ENCODE measurements around the gene HS3ST1. TPM values are rescaled to one million over a fixed set of nuclear protein-coding genes. Genes with fewer than 3 reads are reported as not detected.

HS3ST1 gene
- total RNA-seq (2014; rRNA removed; shearing (Covaris generic); ENCODE audit: low replicate concordance) = 0.17 and 0.26 TPM in 2 replicates

DNA sequence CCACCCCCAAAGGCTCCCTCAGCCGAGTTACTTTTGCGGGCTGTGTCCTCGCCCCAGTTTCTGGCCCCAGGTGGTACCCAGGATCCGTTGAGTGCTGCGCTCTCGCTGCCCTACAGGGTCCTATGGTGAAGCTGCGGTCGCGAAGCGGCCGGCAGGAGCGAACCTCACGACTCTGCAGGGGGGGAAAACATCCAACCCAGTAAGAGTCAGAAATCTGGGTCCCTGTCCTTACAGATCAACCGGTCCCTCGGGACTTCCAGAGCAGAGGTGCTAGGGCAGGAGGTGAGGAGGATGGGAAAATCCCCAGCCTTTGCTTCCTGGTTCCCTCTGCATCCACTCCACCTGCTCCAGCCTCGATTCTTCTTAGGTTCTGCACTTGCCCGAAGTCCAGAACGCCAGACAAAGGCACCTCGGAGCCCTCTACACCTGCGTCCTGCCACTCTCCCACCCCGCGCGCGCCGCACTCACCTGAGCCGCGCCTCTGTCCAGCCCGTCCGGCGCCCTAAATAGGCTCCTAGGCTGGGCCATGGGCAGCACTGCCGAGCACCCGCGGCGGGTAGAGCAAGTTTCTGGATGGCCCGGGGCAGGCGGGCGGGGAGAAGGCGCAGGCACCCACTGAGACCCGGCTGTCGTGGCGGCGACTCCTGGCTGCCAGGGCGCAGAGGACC is at the start of gene HS3ST1:
Gene HS3ST1, minus strand, starts transcription at position 664 of the 668 bp plus-strand sequence. CDS start 28,889 bp downstream, outside the sequence.
- in situ Hi-C loops (cut with HindIII; ENCODE audit: low pct_unique_long_range_greater_than_20kb, low sequenced_read_pairs) = no loop called here
- no peak for DNase-seq (ENCODE audit: low read depth)

GRCh38 chr4:11475871-11476270 is 47.2 kb upstream of the HS3ST1 start:
- in situ Hi-C loops (cut with HindIII; ENCODE audit: low pct_unique_long_range_greater_than_20kb, low sequenced_read_pairs) = no loop called here
- DNase-seq (ENCODE audit: low read depth) = no peak

DNA sequence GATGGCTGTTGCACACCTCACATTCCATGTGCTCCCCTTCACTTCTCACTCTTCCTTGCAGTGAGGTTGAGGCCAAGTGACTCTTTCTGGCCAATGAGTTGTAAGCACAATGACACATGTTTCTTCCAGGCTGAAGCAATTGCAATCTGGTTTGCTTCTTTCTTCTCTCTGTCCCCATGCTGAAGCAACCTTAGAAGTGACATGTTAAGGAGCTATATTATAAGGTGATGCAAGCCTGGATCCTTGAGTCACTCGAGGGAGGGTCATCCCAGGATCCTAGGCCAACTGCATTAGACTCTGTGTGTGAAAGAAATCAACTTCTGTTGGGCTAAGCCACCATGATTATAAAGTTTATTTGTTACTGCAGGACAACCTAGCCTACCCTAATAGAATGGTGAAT is 45.5 kb upstream of the HS3ST1 start:
- in situ Hi-C loops (cut with HindIII; ENCODE audit: low pct_unique_long_range_greater_than_20kb, low sequenced_read_pairs) = no loop called here
- DNase-seq (ENCODE audit: low read depth) = no peak

DNA sequence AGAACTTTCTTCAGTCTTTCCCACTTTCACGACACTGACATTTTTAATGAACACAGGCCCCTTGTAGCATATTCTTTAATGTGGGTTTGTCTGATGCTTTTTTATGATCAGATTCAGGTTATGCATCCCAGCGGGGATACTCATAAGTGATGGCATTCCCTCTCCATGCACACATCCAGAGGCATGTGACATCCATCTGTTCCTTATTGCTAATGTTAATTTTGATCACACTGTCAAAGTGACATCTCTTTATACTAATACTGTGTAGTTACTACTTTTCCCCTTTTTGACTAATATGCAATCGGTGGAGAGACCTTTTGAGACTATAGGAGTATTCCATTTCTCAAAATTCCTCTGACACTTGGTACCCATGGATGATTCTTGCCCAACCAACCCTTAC is 43.8 kb upstream of the HS3ST1 start:
- in situ Hi-C loops (cut with HindIII; ENCODE audit: low pct_unique_long_range_greater_than_20kb, low sequenced_read_pairs) = no loop called here
- DNase-seq (ENCODE audit: low read depth) = no peak

- in situ Hi-C loops (cut with HindIII; ENCODE audit: low pct_unique_long_range_greater_than_20kb, low sequenced_read_pairs) = no loop called here
- no peak for DNase-seq (ENCODE audit: low read depth)
Measured at GRCh38 chr4:11471618-11472017, 42.9 kb upstream of the HS3ST1 start.

DNA sequence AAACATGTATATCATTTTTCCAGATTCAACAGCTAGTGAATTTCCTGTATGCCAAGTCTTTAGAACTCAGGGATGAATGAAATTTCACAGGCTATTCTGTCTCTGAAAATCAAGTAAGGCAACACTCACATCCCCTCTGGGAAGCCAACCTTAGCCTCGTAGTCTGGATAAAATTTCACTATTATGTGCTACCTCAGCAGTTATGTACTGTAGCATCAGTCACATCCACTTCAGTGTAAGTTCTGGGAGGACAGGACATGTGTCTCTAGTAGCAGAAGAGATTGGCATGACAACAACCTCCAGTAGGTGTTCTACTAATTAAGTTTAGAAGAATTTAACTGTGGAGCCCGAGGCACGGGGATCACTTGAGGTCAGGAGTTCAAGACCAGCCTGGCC is 42.4 kb upstream of the HS3ST1 start:
- no peak for DNase-seq (ENCODE audit: low read depth)
- in situ Hi-C loops (cut with HindIII; ENCODE audit: low pct_unique_long_range_greater_than_20kb, low sequenced_read_pairs) = no loop called here

- DNase-seq (ENCODE audit: low read depth) = no peak
- in situ Hi-C loops (cut with HindIII; ENCODE audit: low pct_unique_long_range_greater_than_20kb, low sequenced_read_pairs) = no loop called here
Measured at GRCh38 chr4:11470438-11471045, 41.8 kb upstream of the HS3ST1 start.

DNA sequence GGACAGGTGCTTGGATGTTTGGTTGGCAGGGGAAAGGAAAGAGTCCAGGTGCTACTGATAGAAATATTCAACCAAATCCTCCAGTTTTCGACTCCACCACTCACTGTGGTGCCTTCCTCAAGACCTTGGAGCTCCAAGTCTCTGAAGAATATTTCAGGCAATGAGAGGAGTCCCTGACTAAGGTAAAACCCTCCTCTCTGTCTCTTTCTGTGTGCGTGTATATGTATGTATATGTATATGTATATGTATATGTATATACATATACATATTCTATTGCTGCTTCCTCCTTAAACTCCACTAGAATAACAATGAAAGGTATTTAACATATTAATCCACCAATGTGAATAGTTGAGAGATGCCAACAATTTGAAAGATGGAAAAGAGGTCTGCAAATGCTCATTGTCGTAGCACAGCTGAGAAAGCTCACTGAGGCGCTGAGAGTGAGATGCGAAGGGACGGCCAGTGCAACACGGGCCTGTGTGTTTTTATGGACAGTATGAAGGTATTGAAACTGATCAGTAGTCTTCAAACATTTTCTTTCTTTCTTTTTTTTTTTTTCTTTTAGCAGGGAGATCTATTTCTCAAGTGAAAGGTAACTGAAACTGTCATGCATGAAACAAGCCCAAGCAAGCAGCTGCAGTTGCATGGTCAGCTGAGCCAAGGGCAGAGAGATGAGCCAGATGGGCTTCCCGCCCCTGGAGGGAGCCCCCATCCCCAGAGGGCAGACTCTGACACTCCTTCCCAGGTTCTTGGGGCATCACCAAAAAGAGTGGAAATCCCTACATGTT is 41.1 kb upstream of the HS3ST1 start:
- in situ Hi-C loops (cut with HindIII; ENCODE audit: low pct_unique_long_range_greater_than_20kb, low sequenced_read_pairs) = no loop called here
- DNase-seq (ENCODE audit: low read depth) = no peak

GRCh38 chr4:11468901-11469300 is 40.2 kb upstream of the HS3ST1 start:
- in situ Hi-C loops (cut with HindIII; ENCODE audit: low pct_unique_long_range_greater_than_20kb, low sequenced_read_pairs) = no loop called here
- no peak for DNase-seq (ENCODE audit: low read depth)

DNA sequence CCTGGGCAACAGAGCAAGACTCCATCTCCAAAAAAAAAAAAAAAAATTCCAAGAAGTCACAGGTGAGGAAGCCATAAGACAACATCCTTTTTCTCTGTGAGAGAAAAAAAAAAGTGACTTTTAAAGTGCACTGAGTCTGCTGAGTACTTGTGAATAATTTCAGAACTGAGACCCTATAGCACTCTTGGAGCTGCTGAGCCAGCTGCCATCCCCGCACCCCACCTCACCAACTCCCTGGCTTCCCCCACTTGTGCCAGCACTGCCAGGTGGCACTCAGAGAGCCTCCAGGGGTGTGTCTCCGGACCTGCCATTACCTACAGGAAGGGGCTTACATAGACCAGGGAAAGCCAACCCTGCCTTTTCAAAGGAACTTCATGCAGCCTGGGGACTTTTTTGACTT is 39.2 kb upstream of the HS3ST1 start:
- in situ Hi-C loops (cut with HindIII; ENCODE audit: low pct_unique_long_range_greater_than_20kb, low sequenced_read_pairs) = no loop called here
- DNase-seq (ENCODE audit: low read depth) = no peak

GRCh38 chr4:11463707-11464106 is 35.0 kb upstream of the HS3ST1 start:
- in situ Hi-C loops (cut with HindIII; ENCODE audit: low pct_unique_long_range_greater_than_20kb, low sequenced_read_pairs) = no loop called here
- DNase-seq (ENCODE audit: low read depth) = no peak

DNA sequence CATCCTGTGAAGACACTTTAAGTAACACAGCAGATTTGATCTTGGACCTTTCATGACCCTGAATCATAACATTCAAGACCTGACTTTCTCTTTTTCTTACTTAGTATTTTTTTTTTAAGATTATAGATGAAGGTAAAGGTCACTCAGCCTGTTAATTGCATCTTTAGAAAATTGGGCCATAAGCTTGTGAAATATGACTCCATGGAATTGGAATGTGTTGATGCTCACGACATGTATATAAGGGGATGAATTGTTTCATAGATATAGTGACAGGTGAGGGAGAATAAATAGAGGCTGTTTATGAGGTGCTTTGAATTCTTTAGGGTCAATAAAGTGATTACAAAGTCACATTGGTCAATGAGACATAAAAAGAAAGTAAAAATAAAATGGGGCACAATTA is 27.7 kb upstream of the HS3ST1 start:
- in situ Hi-C loops (cut with HindIII; ENCODE audit: low pct_unique_long_range_greater_than_20kb, low sequenced_read_pairs) = no loop called here
- DNase-seq (ENCODE audit: low read depth) = no peak

DNA sequence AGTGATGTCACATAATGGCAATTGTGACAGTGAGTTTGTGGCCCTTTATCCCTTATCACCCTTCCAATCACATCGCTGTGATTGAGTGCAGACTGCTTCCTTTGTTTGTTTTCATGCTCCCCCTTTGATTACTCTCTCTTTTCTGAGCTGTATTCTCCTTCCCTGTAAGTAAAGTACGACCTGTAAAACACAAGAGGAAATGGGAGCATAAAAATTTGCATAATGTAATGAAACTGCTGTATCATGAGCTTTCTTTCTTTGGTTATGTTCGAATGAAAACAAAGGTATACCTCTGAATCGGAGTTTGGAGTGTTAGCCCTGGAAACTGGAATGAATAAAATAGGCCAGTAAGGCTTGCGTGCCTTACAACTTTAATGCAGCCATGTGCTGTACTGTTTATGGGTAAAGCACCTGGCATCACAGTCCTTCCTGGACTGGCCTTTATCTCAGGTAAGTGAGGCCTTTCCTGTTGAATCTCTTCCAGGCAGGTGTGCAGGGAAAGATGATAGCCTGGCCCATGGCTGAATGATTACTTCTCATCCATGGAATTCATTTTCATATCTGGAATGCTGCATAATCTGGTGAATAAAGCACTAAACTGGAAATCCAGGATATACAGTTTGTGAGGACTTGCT is 26.6 kb upstream of the HS3ST1 start:
- in situ Hi-C loops (cut with HindIII; ENCODE audit: low pct_unique_long_range_greater_than_20kb, low sequenced_read_pairs) = no loop called here
- DNase-seq (ENCODE audit: low read depth) = no peak

- no peak for DNase-seq (ENCODE audit: low read depth)
- in situ Hi-C loops (cut with HindIII; ENCODE audit: low pct_unique_long_range_greater_than_20kb, low sequenced_read_pairs) = no loop called here
Measured at GRCh38 chr4:11451716-11452115, 23.0 kb upstream of the HS3ST1 start.

- in situ Hi-C loops (cut with HindIII; ENCODE audit: low pct_unique_long_range_greater_than_20kb, low sequenced_read_pairs) = no loop called here
- no peak for DNase-seq (ENCODE audit: low read depth)
Measured at GRCh38 chr4:11446155-11446811, 17.6 kb upstream of the HS3ST1 start.

DNA sequence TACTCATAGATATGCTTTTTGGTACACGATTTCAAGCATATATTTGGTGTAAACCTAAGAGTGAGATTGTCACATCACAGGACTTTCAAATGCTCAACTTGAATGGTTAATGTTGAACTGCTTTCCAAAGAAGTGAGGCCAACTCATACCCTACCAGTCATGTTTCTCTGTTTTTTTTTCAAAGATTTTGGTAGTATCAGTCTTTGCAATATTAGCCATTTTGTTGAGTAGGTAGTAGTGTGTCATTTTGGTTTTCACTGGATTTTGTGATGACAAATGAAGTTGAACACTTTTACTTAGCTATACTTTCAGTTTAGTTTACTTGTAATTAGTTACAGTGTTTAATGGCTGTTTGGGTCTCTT is 12.5 kb upstream of the HS3ST1 start:
- in situ Hi-C loops (cut with HindIII; ENCODE audit: low pct_unique_long_range_greater_than_20kb, low sequenced_read_pairs) = no loop called here

GRCh38 chr4:11440481-11441193 is 11.9 kb upstream of the HS3ST1 start:
- in situ Hi-C loops (cut with HindIII; ENCODE audit: low pct_unique_long_range_greater_than_20kb, low sequenced_read_pairs) = no loop called here
- DNase-seq (ENCODE audit: low read depth) = no peak

More for the DNA sequence above, 12.5 kb upstream of the HS3ST1 start:
- DNase-seq (ENCODE audit: low read depth) = no peak

GRCh38 chr4:11439836-11440235 is 11.1 kb upstream of the HS3ST1 start:
- in situ Hi-C loops (cut with HindIII; ENCODE audit: low pct_unique_long_range_greater_than_20kb, low sequenced_read_pairs) = no loop called here
- DNase-seq (ENCODE audit: low read depth) = no peak
